GM18873 (cell line): ENCODE results near the gene DNAJC4.

Experiments
- ATAC-seq: cut with Tn5 transposase; IDR thresholded peaks from one replicate; pipeline ENCODE4 v1.9.1; 2021; ENCODE audit warnings: mild to moderate bottlenecking, moderate library complexity, moderate number of reproducible peaks; ENCODE audit not compliant: unreplicated experiment, low FRiP score

DNAJC4 gene

GRCh38 chr11:64255135-64256128 lies 25.1 kb downstream of the DNAJC4 start:
- no peak for ATAC-seq

- no peak for ATAC-seq
Observed at GRCh38 chr11:64256300-64256699, 26.0 kb downstream of the DNAJC4 start.

- ATAC-seq: no peak
Observed at GRCh38 chr11:64258356-64258755, 28.0 kb downstream of the DNAJC4 start.

- no peak for ATAC-seq
Observed at GRCh38 chr11:64258946-64259532, 28.7 kb downstream of the DNAJC4 start.

- ATAC-seq: no peak
Observed at GRCh38 chr11:64259533-64260067, 29.3 kb downstream of the DNAJC4 start.

GRCh38 chr11:64260147-64260708 lies 29.9 kb downstream of the DNAJC4 start:
- ATAC-seq: no peak

GRCh38 chr11:64261556-64262080 lies 31.3 kb downstream of the DNAJC4 start:
- no peak for ATAC-seq

GRCh38 chr11:64262271-64263002 lies 32.1 kb downstream of the DNAJC4 start:
- no peak for ATAC-seq

GRCh38 chr11:64263021-64263946 lies 32.9 kb downstream of the DNAJC4 start:
- ATAC-seq: no peak

- no peak for ATAC-seq
Observed at GRCh38 chr11:64263947-64264317, 33.6 kb downstream of the DNAJC4 start.

- no peak for ATAC-seq
Observed at GRCh38 chr11:64264371-64264852, 34.1 kb downstream of the DNAJC4 start.

- no peak for ATAC-seq
Observed at GRCh38 chr11:64265176-64266160, 35.1 kb downstream of the DNAJC4 start.

GRCh38 chr11:64266339-64266738 lies 36.0 kb downstream of the DNAJC4 start:
- ATAC-seq: no peak

GRCh38 chr11:64267207-64267945 lies 37.0 kb downstream of the DNAJC4 start:
- ATAC-seq: no peak

GRCh38 chr11:64268025-64268892 lies 37.9 kb downstream of the DNAJC4 start:
- ATAC-seq: no peak

GRCh38 chr11:64268893-64269539 lies 38.7 kb downstream of the DNAJC4 start:
- ATAC-seq: peak; percentile 3
